ENCODE results near the gene METTL25. TPM values are rescaled to one million over a fixed set of nuclear protein-coding genes. Genes with fewer than 3 reads are reported as not detected.

Gene METTL25
- total and polyA plus RNA-seq, 4 donors, result 2.6 to 25.1 (median 8.6) TPM

GRCh38 chr12:82468563-82468962, 110.2 kb downstream of the METTL25 start:
- Histone ChIP-seq H3K27me3 (ENCODE audit: control insufficient read depth in 3 of 3, insufficient read depth in 3 of 3, low read length in 2 of 3) (no peaks in the 10 kb centered on the region), H3K36me3 (ENCODE audit: control insufficient read depth in 4 of 4, insufficient read depth in 4 of 4, low read length in 4 of 4) (peaks cover 0 to 6% (median 3%) of the 10 kb centered on the region in 4 donors), H3K27ac (ENCODE audit: low read depth in 1 of 2, low read length in 1 of 2) (no peak overlapping the region), H3K4me1 (ENCODE audit: control insufficient read depth in 5 of 5, insufficient read depth in 5 of 5, low read length in 5 of 5) (no peaks in the 10 kb centered on the region), H3K9me3 (ENCODE audit: control insufficient read depth in 4 of 4, insufficient read depth in 3 of 4, low read length in 3 of 4) (peaks cover 0 to 4% (median 1%) of the 10 kb centered on the region in 4 donors), H3K9ac (ENCODE audit: insufficient read depth in 1 of 2, low read length in 2 of 2) (no peak overlapping the region), H3K4me3 (no peak overlapping the region)
- WGBS, 2 donors, result 95 to 98% methylated on average over 4 of the region's 4 CpGs
- no peak for ATAC-seq (ENCODE audit: insufficient read depth, low FRiP score)
- no peak for TF ChIP-seq CTCF (IDR thresholded peaks at IDR 0.05; ENCODE audit: control extremely low read depth, extremely low read depth)
- DNase-seq, result no peak

DNA sequence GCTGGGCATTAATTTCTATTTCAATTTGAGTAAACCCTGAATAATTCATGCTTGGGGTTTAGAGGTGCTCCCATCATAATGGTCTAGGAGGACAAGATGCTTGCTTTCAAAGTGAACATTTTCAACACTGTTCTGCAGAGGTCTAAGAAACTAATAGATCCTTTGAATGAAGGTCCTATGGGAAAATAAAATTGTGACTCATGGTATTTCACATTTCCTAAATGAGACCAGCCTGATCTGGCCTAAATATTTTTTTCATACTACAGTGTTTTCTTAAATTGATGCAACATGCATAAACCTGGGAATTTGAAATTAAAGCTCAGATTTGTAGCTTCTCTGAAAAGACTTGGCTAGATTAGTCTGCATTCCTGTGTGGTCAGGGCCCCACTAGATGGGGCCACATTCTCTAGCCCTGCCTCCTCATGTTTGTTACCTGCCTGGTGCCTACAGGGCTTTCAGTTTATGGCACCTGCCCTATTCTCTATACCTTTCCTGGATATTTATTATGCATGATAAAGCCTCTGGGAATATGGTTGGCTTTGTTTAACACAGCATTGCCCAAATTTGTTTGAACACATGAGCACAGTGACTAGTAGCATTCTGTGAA, 112.7 kb downstream of the METTL25 start:
- TF ChIP-seq CTCF (IDR thresholded peaks at IDR 0.05; ENCODE audit: control extremely low read depth, extremely low read depth), result no peak

GRCh38 chr12:82473111-82473754, 114.9 kb downstream of the METTL25 start:
- ATAC-seq (ENCODE audit: insufficient read depth, low FRiP score), result no peak
- Histone ChIP-seq H3K4me3 (no peak overlapping the region), H3K9ac (ENCODE audit: insufficient read depth in 1 of 2, low read length in 2 of 2) (no peak overlapping the region), H3K9me3 (ENCODE audit: control insufficient read depth in 4 of 4, insufficient read depth in 3 of 4, low read length in 3 of 4) (peaks cover 0 to 5% (median 2%) of the 10 kb centered on the region in 4 donors), H3K27me3 (ENCODE audit: control insufficient read depth in 3 of 3, insufficient read depth in 3 of 3, low read length in 2 of 3) (no peaks in the 10 kb centered on the region), H3K4me1 (ENCODE audit: control insufficient read depth in 5 of 5, insufficient read depth in 5 of 5, low read length in 5 of 5) (peaks cover 0 to 13% (median 0%) of the 10 kb centered on the region in 5 donors), H3K36me3 (ENCODE audit: control insufficient read depth in 4 of 4, insufficient read depth in 4 of 4, low read length in 4 of 4) (peaks cover 0 to 11% (median 3%) of the 10 kb centered on the region in 4 donors), H3K27ac (ENCODE audit: low read depth in 1 of 2, low read length in 1 of 2) (no peak overlapping the region)
- 92 to 96% methylated on average over 8 of the region's 8 CpGs for WGBS, 2 donors
- TF ChIP-seq CTCF (IDR thresholded peaks at IDR 0.05; ENCODE audit: control extremely low read depth, extremely low read depth), result no peak
- no peak for DNase-seq

More for the DNA sequence above, 112.7 kb downstream of the METTL25 start:
- no peak overlapping the region for H3K27ac ChIP-seq (ENCODE audit: low read depth in 1 of 2, low read length in 1 of 2)
- H3K27me3 ChIP-seq (ENCODE audit: control insufficient read depth in 3 of 3, insufficient read depth in 3 of 3, low read length in 2 of 3), result no peaks in the 10 kb centered on the region
- peaks cover 0 to 11% (median 3%) of the 10 kb centered on the region in 4 donors for H3K36me3 ChIP-seq (ENCODE audit: control insufficient read depth in 4 of 4, insufficient read depth in 4 of 4, low read length in 4 of 4)
- DNase-seq (no peak), ATAC-seq (ENCODE audit: insufficient read depth, low FRiP score) (no peak)
- H3K4me3 ChIP-seq, result no peak overlapping the region
- no peak overlapping the region for H3K9ac ChIP-seq (ENCODE audit: insufficient read depth in 1 of 2, low read length in 2 of 2)
- H3K4me1 ChIP-seq (ENCODE audit: control insufficient read depth in 5 of 5, insufficient read depth in 5 of 5, low read length in 5 of 5), result no peaks in the 10 kb centered on the region
- H3K9me3 ChIP-seq (ENCODE audit: control insufficient read depth in 4 of 4, insufficient read depth in 3 of 4, low read length in 3 of 4), result peaks cover 0 to 5% (median 2%) of the 10 kb centered on the region in 4 donors
